NCI-H460 (cell line): ENCODE data around the gene SEMA4B. TPM values are rescaled to one million over a fixed set of nuclear protein-coding genes. Genes with fewer than 3 reads are reported as not detected.

Source experiments
- DNase-seq: peaks from one replicate; pipeline ENCODE4 v3.0.0-alpha.2; 2016; ENCODE audit warnings: low read depth; ENCODE audit errors: extremely low read depth
- total RNA-seq: library from RNA; depleted of rRNA; stranded (reverse); fragments of >200 nt; shearing (Covaris generic); gene quantifications from 2 replicates; pipeline ENCODE4 v1.2.3, GENCODE V29; 2014

SEMA4B gene
- total RNA-seq, 1 experiment from 2014 or later = 14.4 TPM

DNA sequence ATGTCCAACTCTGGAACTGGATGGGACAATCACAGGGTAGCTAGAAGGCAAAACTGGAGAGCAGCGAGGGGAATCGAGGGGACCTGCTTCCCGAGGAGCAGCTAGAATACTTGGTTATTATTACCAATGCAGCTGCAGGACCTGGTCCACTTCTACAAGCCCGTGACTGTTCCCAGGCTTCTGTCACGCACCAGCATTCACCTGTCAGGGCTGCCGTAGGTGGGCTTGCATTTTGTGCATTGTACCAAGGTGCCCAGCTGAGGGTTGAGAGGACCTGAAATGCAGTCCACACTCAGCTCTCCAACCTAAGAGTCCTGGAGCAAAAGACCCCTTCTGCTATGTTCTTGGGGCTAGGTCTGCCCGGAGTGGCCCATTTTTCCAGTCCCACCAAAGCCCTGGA lies 2.3 kb downstream of the SEMA4B start:
- DNase-seq = no peak

DNA sequence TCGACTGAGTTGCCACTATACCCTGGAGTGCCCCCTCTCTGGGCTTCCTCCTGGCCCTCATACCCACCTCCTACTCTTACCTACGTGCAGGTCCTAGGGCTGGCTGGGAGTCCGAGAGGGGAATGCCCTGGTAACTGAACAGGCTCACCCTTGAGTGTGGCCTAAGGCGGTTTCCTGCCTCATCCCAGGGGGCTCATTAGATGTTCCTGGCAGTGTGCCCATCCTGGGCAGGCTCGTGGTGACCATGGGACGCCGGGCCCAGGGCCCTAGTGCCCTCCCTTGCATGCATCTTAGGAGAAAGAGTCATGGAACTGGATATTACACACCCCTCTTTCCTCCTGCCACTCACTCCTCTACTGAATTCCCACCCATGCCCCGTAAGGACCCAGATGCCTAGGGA lies 2.8 kb downstream of the SEMA4B start:
- no peak for DNase-seq

- no peak for DNase-seq
These were observed 4.1 kb downstream of the SEMA4B start for GRCh38 chr15:90205050-90205848.

- DNase-seq = no peak
These were observed 4.8 kb downstream of the SEMA4B start for GRCh38 chr15:90205886-90206285.

DNA sequence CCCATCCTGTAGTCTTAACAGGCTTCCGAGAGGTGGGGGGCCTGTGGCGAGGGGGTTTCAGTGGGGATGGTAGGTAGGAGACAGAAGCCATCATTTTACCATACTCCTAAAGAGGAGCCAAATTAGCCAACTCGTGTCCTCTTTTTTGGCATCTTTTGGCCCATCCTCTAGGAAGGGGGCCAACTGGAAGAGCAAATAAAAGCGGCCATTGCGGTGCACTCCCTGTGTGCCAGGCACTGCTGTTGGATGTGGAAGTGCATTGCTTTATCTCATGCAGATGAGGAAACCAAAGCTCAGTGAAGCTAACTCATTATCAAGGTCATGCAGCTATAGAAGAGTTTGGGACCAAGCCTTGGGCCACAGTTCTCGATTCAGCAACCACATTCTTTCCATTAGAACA lies 6.1 kb downstream of the SEMA4B start:
- no peak for DNase-seq

- DNase-seq = no peak
These were observed 7.2 kb downstream of the SEMA4B start for GRCh38 chr15:90208356-90208755.

DNA sequence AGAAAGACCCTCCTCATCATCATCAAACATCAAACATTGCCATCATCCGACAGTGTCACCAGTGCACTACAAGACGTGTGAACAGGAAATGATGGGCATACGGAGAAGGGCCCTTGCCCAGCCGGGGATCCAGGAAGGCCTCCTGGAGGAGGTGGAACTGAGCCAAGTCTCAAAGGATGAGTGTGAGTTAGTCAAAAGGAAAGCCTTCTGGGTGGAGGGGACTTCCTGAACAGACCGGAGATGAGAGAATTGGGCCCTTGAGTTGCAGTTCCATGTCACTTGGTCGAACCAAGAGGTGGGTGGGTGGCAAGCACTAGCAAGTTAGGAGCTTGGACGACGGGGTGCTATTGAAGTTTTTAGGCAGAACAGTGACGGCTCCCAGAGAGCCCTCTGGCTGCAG lies 8.5 kb downstream of the SEMA4B start:
- DNase-seq = no peak

- no peak for DNase-seq
These were observed 9.5 kb downstream of the SEMA4B start for GRCh38 chr15:90210593-90210992.

GRCh38 chr15:90211009-90211408 lies 9.9 kb downstream of the SEMA4B start:
- DNase-seq = no peak

DNA sequence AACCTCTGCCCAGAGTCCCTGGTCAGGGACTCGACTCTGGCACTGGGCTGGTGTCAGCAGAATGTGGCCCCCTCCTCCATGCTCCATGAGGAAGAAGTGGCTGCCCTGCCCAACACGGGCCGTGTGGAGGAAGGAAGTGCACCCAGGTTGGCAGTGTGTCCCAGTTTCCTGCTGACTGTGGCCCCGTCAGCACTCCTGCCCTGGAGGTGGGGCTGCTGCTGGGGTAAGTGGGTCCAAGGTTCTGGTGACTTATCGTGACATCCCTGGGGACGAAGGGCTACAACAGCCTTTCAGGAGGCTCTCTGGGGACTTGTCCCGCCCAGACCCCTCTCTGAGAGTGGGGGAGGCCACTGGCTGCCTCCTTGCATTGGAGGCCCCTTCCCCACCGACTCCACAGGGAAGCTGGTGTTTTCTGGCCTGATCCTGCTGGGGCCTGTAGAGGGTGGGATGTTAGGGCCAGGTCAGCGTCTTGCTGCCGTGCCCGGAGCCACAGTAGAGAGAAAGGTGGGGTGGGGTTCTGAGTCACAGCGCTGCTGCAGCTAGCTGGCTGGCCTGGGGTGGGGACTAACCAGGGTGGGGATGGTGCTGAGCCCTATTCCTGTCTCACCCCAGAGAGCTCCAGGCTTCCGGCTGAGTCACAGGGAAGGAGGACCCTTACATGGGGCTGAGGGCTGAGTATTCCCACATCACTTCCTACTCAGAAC lies 10.5 kb downstream of the SEMA4B start:
- no peak for DNase-seq

GRCh38 chr15:90212221-90213098 lies 11.3 kb downstream of the SEMA4B start:
- DNase-seq = no peak

GRCh38 chr15:90213122-90213817 lies 12.1 kb downstream of the SEMA4B start:
- DNase-seq = no peak

- no peak for DNase-seq
These were observed 12.7 kb downstream of the SEMA4B start for GRCh38 chr15:90213818-90214204.

- DNase-seq = no peak
These were observed 13.5 kb downstream of the SEMA4B start for GRCh38 chr15:90214553-90215196.

- no peak for DNase-seq
These were observed 16.7 kb downstream of the SEMA4B start for GRCh38 chr15:90217671-90218394.

DNA sequence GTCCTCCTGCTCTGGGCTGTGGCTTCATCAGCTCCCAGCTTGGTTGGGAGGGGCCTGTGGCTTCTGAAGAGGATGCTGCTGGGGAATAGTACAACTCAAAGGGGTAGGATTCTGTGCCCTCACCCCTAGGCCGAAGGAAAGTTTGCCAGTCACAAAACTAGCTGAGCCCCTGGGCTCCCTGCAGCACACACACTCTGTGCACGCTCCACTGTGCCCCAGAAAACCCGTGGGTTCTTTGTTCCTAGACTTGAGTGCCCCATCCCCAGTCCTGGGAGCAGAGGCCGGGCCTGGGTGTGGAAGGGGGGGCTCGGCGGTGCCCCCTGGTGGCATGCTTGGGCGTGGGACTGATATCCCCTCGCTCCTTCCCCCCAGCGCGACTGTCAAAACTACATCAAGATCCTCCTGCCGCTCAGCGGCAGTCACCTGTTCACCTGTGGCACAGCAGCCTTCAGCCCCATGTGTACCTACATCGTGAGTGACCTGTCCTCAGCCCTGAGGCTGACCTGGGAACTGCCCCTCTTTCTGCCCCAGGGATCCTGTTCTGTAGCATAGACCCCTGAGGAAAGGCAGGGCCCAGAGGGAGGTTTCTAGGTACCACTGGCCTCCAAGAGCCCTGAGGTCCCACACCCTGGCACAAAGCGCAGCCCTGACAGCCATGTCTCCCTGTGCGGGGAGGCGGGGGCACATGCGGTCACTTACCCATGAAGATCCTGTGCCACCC lies 18.5 kb downstream of the SEMA4B start:
- DNase-seq = no peak

DNA sequence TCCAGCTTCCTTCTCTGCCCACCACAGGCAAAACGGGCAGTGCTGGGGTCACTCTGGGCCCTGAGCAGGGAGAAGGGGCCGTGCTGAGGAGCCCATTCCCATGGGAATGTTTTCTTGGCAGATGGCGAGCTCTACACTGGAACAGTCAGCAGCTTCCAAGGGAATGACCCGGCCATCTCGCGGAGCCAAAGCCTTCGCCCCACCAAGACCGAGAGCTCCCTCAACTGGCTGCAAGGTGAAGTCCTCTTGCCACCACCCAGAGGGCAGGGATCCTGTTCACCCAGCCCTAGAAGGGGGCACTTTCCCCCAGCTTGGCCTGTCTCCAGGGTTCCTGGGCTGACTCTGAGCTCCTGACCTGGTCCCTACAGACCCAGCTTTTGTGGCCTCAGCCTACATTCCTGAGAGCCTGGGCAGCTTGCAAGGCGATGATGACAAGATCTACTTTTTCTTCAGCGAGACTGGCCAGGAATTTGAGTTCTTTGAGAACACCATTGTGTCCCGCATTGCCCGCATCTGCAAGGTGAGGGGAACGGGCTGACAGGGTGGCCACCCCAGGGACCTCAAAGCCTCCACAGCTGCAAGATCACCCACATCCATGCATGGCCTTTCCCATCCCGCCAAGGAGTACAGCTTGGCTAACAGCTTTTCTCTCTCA lies 20.2 kb downstream of the SEMA4B start:
- peak; percentile 72 for DNase-seq

GRCh38 chr15:90222547-90222946 lies 21.4 kb downstream of the SEMA4B start:
- DNase-seq = no peak
